Stimulated activated CD8-positive, alpha-beta memory T cell treated with anti-CD3 and anti-CD28 coated beads, Interleukin-2, amount 100 ng/mL, for 48 hours (primary cell): ENCODE measurements around the gene AKAP3.

Experiments
- DNase-seq, 2 donors: peaks; one replicate each; pipeline ENCODE4 v3.0.0-alpha.2; 2020; ENCODE audit warnings: low read depth in 2 of 2

Gene AKAP3

GRCh38 chr12:4595881-4596280 lies 53.0 kb downstream of the AKAP3 start:
- no peak for DNase-seq

DNA sequence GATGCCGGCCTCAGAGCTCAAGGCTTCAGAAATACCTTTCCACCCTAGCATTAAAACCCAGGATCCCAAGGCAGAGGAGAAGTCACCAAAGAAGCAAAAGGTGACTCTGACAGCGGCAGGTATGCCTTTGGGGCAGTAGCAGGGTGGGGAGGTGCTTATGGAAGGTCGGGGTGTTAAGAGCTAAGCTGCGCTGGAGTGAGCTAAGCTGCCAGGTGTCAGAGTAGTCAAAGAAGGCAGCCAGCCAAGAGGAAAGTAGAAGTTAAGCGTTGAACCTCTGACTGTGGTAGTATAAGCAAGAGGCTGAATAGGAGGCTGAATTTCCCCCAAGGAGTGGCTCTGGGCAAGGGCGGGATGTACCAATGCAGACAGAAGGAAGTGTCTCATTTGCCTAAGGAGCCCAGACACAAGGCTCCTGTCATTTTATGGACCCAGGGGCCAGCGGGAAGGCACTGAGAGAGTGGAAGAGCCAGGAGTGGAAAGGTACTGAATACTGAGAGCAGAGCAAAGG lies 57.6 kb downstream of the AKAP3 start:
- DNase-seq: no peak

DNA sequence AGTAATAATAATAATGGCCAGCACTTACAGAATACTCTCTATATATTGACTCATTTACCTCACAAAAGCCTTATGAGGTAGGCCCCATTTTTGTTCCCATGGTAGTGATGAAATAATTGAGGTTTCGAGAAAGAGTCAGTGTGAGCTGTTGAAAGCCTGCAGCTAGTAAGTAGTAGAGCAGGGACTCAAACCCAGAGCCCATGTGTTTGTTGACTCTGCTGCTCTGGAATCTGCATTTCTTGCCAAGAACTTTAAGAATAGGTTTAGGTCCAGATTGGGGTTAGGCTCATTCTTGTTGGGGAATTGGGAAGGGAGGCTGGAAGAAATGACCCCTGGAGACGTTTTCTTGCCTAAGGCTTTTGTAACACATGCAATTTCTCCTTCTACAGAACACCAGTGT lies 58.9 kb downstream of the AKAP3 start:
- no peak for DNase-seq

DNA sequence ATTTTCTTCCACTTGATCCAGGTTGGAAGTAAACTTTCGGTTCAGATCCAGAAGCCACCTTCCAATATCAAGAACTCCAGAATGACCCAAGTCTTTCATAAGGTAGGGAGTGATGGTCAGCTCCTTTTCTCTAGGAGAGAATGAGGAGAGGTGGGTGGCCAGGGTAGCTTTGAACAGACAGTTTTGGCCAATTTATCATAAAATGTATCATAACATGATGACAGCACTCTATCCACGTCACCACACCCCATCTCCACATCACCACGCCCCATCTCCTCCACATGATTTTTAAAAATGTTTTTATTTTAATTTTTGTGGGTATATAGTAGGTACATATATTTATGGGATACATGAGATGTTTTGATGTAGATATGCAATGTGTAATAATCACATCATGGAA lies 59.9 kb downstream of the AKAP3 start:
- DNase-seq: no peak

GRCh38 chr12:4587108-4587507 lies 61.7 kb downstream of the AKAP3 start:
- no peak for DNase-seq

GRCh38 chr12:4586500-4586899 lies 62.4 kb downstream of the AKAP3 start:
- DNase-seq: no peak

GRCh38 chr12:4584896-4585295 lies 64.0 kb downstream of the AKAP3 start:
- no peak for DNase-seq

- DNase-seq: no peak
Observed at GRCh38 chr12:4584281-4584680, 64.6 kb downstream of the AKAP3 start.

GRCh38 chr12:4580281-4580688 lies 68.6 kb downstream of the AKAP3 start:
- DNase-seq: no peak

DNA sequence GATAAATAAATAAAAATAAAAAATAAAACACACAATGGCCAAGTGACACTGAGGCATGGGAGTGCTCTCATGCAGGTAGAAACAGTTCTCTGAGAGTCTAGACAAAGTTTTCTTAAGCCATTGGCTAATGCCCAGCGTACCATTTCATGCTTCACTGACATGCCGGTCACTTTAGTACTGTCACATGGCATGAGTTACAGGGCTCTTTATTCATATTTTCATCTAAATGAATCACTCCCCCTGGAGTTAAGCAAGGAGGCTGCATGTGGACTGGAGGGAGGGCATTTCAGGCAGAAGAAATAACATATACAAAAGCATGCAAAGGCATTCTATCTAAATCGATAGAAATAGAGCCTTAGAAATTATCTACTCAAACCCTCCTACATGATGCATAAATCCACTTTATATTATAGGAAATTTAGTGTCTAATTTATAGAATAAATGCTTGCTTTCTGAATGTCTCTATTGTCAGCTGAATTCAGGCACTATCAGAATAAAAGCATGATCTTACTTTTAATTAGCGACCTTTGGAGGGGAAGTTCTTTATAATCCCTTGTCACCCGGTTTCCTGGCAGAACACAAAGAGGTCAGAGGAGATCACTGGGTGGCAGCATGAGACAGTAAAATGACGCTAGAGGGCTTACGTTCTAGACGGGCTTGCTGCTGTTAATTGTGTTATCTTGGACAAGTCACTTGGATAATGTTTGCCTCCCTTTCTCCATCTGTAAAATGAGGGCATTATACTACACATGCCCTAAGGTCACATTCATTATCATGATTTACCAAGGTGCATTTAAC lies 69.3 kb downstream of the AKAP3 start:
- DNase-seq: no peak

DNA sequence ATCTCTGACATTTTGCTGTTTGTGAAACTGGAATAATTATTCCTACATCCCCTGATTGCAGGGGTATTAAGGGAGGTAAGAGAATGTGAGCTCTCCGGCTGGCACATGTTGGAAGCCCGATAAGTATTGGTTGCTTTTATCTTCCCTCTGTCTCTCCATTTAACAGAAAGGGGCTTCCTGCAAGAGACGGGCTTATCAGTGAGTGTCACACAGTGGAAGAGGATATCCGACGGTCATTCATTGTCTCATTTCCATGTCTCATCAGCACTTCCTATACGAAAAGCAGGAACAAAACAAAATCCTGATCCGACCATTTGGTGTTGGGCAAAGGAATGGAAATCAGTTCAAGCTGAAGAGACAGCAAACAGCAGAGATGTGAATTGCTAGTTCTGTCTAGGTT lies 76.2 kb downstream of the AKAP3 start:
- DNase-seq: no peak

- DNase-seq: no peak
Observed at GRCh38 chr12:4569261-4569660, 79.6 kb downstream of the AKAP3 start.

- no peak for DNase-seq
Observed at GRCh38 chr12:4567073-4567881, 81.6 kb downstream of the AKAP3 start.

GRCh38 chr12:4566474-4566873 lies 82.4 kb downstream of the AKAP3 start:
- DNase-seq: no peak
